Heart left ventricle (tissue), 16 donors: ENCODE results near the gene VWA2. TPM values are rescaled to one million over a fixed set of nuclear protein-coding genes. Genes with fewer than 3 reads are reported as not detected.

Source experiments
- ATAC-seq, 4 donors: fragments of 200-7000 bp; cut with Tn5 transposase; one replicate each; pipeline ENCODE4 v1.9.1; 2020 to 2022; ENCODE audit warnings: moderate library complexity in 4 of 4, mild to moderate bottlenecking in 3 of 4, moderate number of reproducible peaks in 1 of 4
- DNase-seq, 5 donors: peaks; one replicate each; pipeline ENCODE4 v3.0.0-alpha.2; 2020
- H3K27ac ChIP-seq, 12 donors: fragments of 200-600 bp; sonication (generic) in 4 of 12; one replicate each; pipeline versions ENCODE4 v1.5.0 to v1.8.0; 2016 to 2022; ENCODE audit warnings: mild to moderate bottlenecking in 2 of 12
- H3K27me3 ChIP-seq, 9 donors: fragments of 200-600 bp; sonication (generic) in 2 of 9; one replicate each; pipeline versions ENCODE4 v1.5.1 to v1.8.0; 2016 to 2022; ENCODE audit warnings: mild to moderate bottlenecking in 3 of 9
- H3K36me3 ChIP-seq, 9 donors: fragments of 200-600 bp; sonication (generic) in 2 of 9; one replicate each; pipeline versions ENCODE4 v1.5.0 to v1.8.0; 2018 to 2022; ENCODE audit warnings: mild to moderate bottlenecking in 2 of 9
- H3K4me1 ChIP-seq, 12 donors: fragments of 200-600 bp; sonication (generic) in 4 of 12; one replicate each; pipeline versions ENCODE4 v1.5.0 to v1.8.0; 2016 to 2022; ENCODE audit warnings: mild to moderate bottlenecking in 3 of 12
- H3K4me3 ChIP-seq, 12 donors: fragments of 200-600 bp; sonication (generic) in 4 of 12; one replicate each; pipeline versions ENCODE4 v1.5.0 to v1.8.0; 2017 to 2022; ENCODE audit warnings: mild to moderate bottlenecking in 9 of 12, moderate library complexity in 4 of 12
- H3K9me3 ChIP-seq, 12 donors: fragments of 200-600 bp; sonication (generic) in 4 of 12; one replicate each; pipeline versions ENCODE4 v1.5.0 to v1.8.0; 2016 to 2022; ENCODE audit warnings: mild to moderate bottlenecking in 1 of 12
- POLR2A ChIP-seq, 2 donors: fragments of 450-650 bp; IDR thresholded peaks; one replicate each; pipeline ENCODE4 v1.6.1; 2017; ENCODE audit warnings: antibody characterized with exemption in 2 of 2, mild to moderate bottlenecking in 2 of 2, moderate library complexity in 2 of 2
- WGBS, 4 donors: extraction: QIAGEN DNeasy Blood & Tissue Kit in 2 of 4; methylation state at CpG; one replicate each; pipeline versions ENCODE4 v1.1.5 to v1.1.7; 2013 to 2018; 5-methylcytosine and 5-hydroxymethylcytosine counted together
- intact Hi-C, 10 donors: fragments of 100-400 bp; cut with DNase I; formaldehyde crosslinking; loops; one replicate each; pipeline versions ENCODE4 v1.11.1 to v1.14.2; 2022
- polyA plus RNA-seq, 2 donors: library from polyadenylated mRNA; stranded (reverse); fragments of 200-250 nt; gene quantifications; one replicate each; pipeline ENCODE4 v1.2.3, GENCODE V29; 2013
- total RNA-seq, 9 donors: library from RNA; depleted of rRNA in 2 of 9; stranded (reverse); fragments of >200 nt in 2 of 9; fragmentation: NEBNext Ultra II Directional in 3 of 9; extraction: Animal tissue kit (Norgen Biotek cat#: 25700) in 3 of 9; gene quantifications; one replicate each; pipeline versions ENCODE4 v1.1.0 to v1.2.4, GENCODE V29; 2016 to 2023
- TF ChIP-seq, protein P1 (sequence below), 12 donors: fragments of 200-600 bp; sonication (generic) in 4 of 12; IDR thresholded peaks; one replicate each; pipeline versions ENCODE4 v1.5.0 to v1.8.0; 2018 to 2022; ENCODE audit warnings: antibody characterized with exemption in 12 of 12, mild to moderate bottlenecking in 5 of 12
- donor health status: ischemic (EF 13 %, LVEDD 7.1; RV severe dilation, severe dysfunction).
- donor health status: healthy with polysubstance abuse.
- donor health status: DM: no; HTN: yes; CAD: no.
- donor health status: DM: no; HTN: no; CAD: no.
- donor health status: ischemic (EF 25% LVEDD 6.9; RV normal size, moderate dysfunction).
- donor health status: ischemic (EF 25% LVEDD 5.7; RV mildly dilated, moderate dysfunction).
- donor health status: healthy.
- donor health status: DM: yes; HTN: yes; CAD: no.
- donor health status: ischemic (EF 35%, LVEDD 5.7; RV mildly dilated, moderate dysfunction).
- donor health status: nonischemic (EF 11% LVEDD 7.7; RV severe dilation, severe dysfunction).
- donor health status: DM: yes; HTN: yes; CAD: no.
- donor health status: PGD.
- donor health status: ischemic (EF 29% LVEDD 5.4; RV normal size, mild dysfunction).
- donor health status: nonischemic (EF 23%, LVEDD 6.1; RV moderate dilation, normal function).

The VWA2 gene
- total and polyA plus RNA-seq, 11 donors: 0.03 to 0.41 TPM; not detected in 9

DNA sequence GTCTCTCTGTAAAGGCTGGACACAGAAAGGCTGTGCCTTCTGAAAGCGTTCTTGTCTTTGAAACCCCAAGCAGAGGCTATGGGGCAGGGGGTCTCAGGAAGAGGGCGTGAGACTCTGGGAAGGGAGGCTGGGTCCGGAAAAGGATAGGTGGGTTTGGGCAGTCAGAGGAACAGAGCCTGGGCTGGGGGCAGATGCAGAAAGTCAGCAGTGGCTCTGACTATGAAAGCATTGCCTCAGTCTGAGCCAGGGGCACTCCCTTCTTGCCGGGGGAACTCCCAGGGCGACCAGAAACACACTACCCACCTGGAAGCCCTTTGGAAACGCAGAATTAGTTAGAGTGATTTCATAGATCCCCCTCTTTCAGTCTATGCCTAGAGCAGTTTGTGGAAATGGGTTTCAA is 72.0 kb downstream of the VWA2 start:
- no peaks in the 10 kb centered on the region for H3K27me3 ChIP-seq
- intact Hi-C loops: no loop called here
- 77 to 96% (median 85%) methylated on average over 6 of the region's 6 CpGs for WGBS, 4 donors
- H3K9me3 ChIP-seq: no peaks in the 10 kb centered on the region
- no peak overlapping the region for H3K4me3 ChIP-seq
- DNase-seq (no peak), ATAC-seq (no peak)
- H3K4me1 ChIP-seq: peaks cover 0 to 27% (median 5%) of the 10 kb centered on the region in 12 donors
- H3K36me3 ChIP-seq: peaks cover 0 to 15% (median 0%) of the 10 kb centered on the region in 9 donors
- no peak overlapping the region for H3K27ac ChIP-seq
- no peak for TF ChIP-seq POLR2A (IDR thresholded peaks at IDR 0.05)
- TF ChIP-seq, protein P1, sequence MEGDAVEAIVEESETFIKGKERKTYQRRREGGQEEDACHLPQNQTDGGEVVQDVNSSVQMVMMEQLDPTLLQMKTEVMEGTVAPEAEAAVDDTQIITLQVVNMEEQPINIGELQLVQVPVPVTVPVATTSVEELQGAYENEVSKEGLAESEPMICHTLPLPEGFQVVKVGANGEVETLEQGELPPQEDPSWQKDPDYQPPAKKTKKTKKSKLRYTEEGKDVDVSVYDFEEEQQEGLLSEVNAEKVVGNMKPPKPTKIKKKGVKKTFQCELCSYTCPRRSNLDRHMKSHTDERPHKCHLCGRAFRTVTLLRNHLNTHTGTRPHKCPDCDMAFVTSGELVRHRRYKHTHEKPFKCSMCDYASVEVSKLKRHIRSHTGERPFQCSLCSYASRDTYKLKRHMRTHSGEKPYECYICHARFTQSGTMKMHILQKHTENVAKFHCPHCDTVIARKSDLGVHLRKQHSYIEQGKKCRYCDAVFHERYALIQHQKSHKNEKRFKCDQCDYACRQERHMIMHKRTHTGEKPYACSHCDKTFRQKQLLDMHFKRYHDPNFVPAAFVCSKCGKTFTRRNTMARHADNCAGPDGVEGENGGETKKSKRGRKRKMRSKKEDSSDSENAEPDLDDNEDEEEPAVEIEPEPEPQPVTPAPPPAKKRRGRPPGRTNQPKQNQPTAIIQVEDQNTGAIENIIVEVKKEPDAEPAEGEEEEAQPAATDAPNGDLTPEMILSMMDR (IDR thresholded peaks at IDR 0.05): no peak

DNA sequence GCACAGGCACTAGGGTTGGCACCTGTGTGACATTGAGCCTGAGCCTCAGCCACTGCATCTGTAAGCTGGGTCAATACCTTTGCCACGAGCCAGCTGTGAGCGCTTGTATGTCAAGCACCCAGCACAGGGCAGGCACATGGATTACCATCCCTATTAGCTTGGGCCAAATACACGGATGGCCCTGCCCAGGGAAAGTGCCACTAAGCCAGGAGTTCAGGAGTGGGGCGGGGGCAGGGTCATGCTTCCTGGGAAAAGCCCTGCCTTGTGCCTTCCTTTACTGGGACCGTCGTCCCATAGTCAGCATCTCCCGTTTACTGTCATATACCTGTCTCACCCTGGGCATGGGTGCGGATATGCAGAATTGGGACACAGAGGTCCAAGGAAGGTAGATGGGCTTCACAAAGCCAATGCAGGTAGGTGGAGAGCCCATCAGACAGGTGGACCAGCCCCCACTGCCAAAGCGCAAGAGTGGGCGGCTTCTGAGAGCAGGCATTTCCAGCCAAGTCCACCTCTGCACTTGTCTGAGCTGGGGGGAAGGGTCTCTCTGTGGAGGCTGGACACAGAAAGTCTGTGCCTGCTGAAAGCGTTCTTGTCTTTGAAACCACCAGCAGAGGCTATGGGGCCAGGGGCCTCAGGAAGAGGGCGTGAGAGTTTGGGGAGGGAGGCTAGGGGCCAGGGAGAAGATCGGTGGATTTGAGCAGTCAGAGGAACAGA is 72.6 kb downstream of the VWA2 start:
- ATAC-seq (no peak), DNase-seq (no peak)
- Histone ChIP-seq H3K4me1 (peaks cover 0 to 24% (median 5%) of the 10 kb centered on the region in 12 donors), H3K9me3 (no peaks in the 10 kb centered on the region), H3K4me3 (no peak overlapping the region), H3K27me3 (no peaks in the 10 kb centered on the region), H3K36me3 (peaks cover 0 to 15% (median 0%) of the 10 kb centered on the region in 9 donors), H3K27ac (no peak overlapping the region)
- intact Hi-C loops: no loop called here
- WGBS, 4 donors: 86 to 94% (median 89%) methylated on average over 13 of the region's 13 CpGs
- TF ChIP-seq, protein P1 (IDR thresholded peaks at IDR 0.05): no peak
- no peak for TF ChIP-seq POLR2A (IDR thresholded peaks at IDR 0.05)

DNA sequence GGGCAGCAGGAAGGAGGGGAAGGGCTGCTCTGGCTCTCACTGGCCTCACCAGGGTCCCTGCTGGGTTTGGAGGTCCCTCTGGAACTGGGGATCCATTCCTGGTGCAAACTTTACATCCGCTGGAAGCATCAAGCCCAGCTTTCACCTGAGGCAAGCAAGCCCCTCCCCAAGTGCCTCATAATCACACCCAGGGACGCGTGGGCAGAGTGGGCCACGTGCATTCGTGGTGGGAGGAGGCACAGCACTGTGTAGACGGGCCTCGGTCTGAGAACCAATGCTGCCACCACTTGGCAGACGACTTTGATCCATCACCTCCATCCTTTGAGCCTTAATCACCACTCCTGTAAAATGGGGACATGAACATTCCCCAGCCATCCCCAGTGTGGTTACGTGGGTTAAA is 74.1 kb downstream of the VWA2 start:
- no peak overlapping the region for H3K4me3 ChIP-seq
- H3K9me3 ChIP-seq: no peaks in the 10 kb centered on the region
- H3K36me3 ChIP-seq: peaks cover 0 to 15% (median 0%) of the 10 kb centered on the region in 9 donors
- intact Hi-C loops: no loop called here
- WGBS, 4 donors: 90 to 98% (median 95%) methylated on average over 9 of the region's 9 CpGs
- ATAC-seq: no peak
- no peak overlapping the region for H3K27ac ChIP-seq
- no peak for TF ChIP-seq POLR2A (IDR thresholded peaks at IDR 0.05)
- TF ChIP-seq, protein P1 (IDR thresholded peaks at IDR 0.05): no peak
- H3K27me3 ChIP-seq: no peaks in the 10 kb centered on the region
- H3K4me1 ChIP-seq: peaks cover 0 to 11% (median 3%) of the 10 kb centered on the region in 12 donors
- no peak for DNase-seq

DNA sequence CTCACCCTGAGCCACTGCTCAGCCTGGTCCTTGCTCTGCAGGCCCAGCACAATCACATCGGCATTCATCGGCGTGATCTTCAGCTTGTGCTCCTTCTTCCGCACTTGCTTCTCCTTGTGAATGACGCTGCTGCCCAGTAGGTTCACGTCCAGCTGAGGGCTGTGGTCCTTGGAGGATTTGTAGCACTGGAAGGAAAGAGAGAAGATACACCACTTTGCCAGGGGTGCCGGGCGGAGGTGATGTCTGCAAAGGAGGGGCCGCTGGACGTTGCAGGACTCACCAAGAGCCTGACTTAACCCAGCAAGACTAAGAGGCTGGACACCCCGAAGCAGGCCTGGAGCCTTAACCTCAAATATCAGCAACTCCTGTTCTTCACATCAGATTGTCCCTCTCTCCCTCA is 74.8 kb downstream of the VWA2 start:
- Histone ChIP-seq H3K36me3 (peaks cover 0 to 15% (median 0%) of the 10 kb centered on the region in 9 donors), H3K27me3 (no peaks in the 10 kb centered on the region), H3K27ac (no peak overlapping the region), H3K4me3 (no peak overlapping the region), H3K4me1 (peaks cover 0 to 6% (median 0%) of the 10 kb centered on the region in 12 donors), H3K9me3 (no peaks in the 10 kb centered on the region)
- ATAC-seq (no peak), DNase-seq (no peak)
- intact Hi-C loops: no loop called here
- no peak for TF ChIP-seq POLR2A (IDR thresholded peaks at IDR 0.05)
- TF ChIP-seq, protein P1 (IDR thresholded peaks at IDR 0.05): no peak
- 85 to 91% (median 88%) methylated on average over 11 of the region's 11 CpGs for WGBS, 4 donors
